Mesendoderm (in vitro differentiated cells): ENCODE measurements around the gene PGAM5.

Experiments
- DNase-seq: peaks from one replicate; pipeline ENCODE4 v3.0.0; 2013
- H2AK5ac ChIP-seq: 2 replicates; pipeline ENCODE4 v1.6.1; 2013; ENCODE audit warnings: low read length, inconsistent platforms
- H2BK120ac ChIP-seq: 2 replicates; pipeline ENCODE4 v1.6.1; 2013; ENCODE audit warnings: low read depth, mild to moderate bottlenecking, low read length, moderate library complexity, mixed read lengths
- H2BK15ac ChIP-seq: replicated peaks from 2 replicates; pipeline ENCODE4 v1.6.1; 2013; ENCODE audit warnings: low read depth, mild to moderate bottlenecking, moderate library complexity
- H2BK5ac ChIP-seq: 2 replicates; pipeline ENCODE4 v1.6.1; 2013; ENCODE audit warnings: low read length, inconsistent platforms
- H3K18ac ChIP-seq: 2 replicates; pipeline ENCODE4 v1.6.1; 2013; ENCODE audit warnings: mild to moderate bottlenecking, low read length, mixed read lengths
- H3K23ac ChIP-seq: one replicate; pipeline ENCODE4 v1.6.1; 2013; ENCODE audit warnings: low read length
- H3K27ac ChIP-seq: 2 replicates; pipeline ENCODE4 v1.5.1; 2013; ENCODE audit warnings: low read depth, mild to moderate bottlenecking, inconsistent platforms, low read length, moderate library complexity
- H3K27me3 ChIP-seq: 2 replicates; pipeline ENCODE4 v1.6.1; 2013; ENCODE audit warnings: low read length, control low read depth, mild to moderate bottlenecking, inconsistent platforms; ENCODE audit not compliant: insufficient read depth, poor library complexity
- H3K36me3 ChIP-seq: 2 replicates; pipeline ENCODE4 v1.6.1; 2013; ENCODE audit warnings: low read length, inconsistent platforms; ENCODE audit not compliant: control insufficient read depth, insufficient read depth
- H3K4ac ChIP-seq: one replicate; pipeline ENCODE4 v1.6.1; 2013; ENCODE audit warnings: low read depth, mild to moderate bottlenecking, low read length, moderate library complexity
- H3K4me1 ChIP-seq: 2 replicates; pipeline ENCODE4 v1.6.1; 2013; ENCODE audit warnings: low read depth, low read length, inconsistent platforms; ENCODE audit not compliant: control insufficient read depth
- H3K4me2 ChIP-seq: 2 replicates; pipeline ENCODE4 v1.6.1; 2013; ENCODE audit warnings: low read length
- H3K4me3 ChIP-seq: 2 replicates; pipeline ENCODE4 v1.5.1; 2013; ENCODE audit warnings: mild to moderate bottlenecking, low read length
- H3K56ac ChIP-seq: one replicate; pipeline ENCODE4 v1.6.1; 2013; ENCODE audit warnings: low read length
- H3K79me1 ChIP-seq: 2 replicates; pipeline ENCODE4 v1.6.1; 2013; ENCODE audit warnings: low read length, inconsistent platforms
- H3K79me2 ChIP-seq: 2 replicates; pipeline ENCODE4 v1.6.1; 2013; ENCODE audit warnings: mild to moderate bottlenecking, low read length; ENCODE audit not compliant: control insufficient read depth, insufficient read depth
- H3K9ac ChIP-seq: 2 replicates; pipeline ENCODE4 v1.6.1; 2013; ENCODE audit warnings: low read length, inconsistent platforms
- H4K5ac ChIP-seq: one replicate; pipeline ENCODE4 v1.6.1; 2013; ENCODE audit warnings: low read length
- H4K8ac ChIP-seq: one replicate; pipeline ENCODE4 v1.6.1; 2013; ENCODE audit warnings: low read depth, mild to moderate bottlenecking, control low read depth, low read length, moderate library complexity
- WGBS: extraction: QIAGEN DNeasy Blood & Tissue Kit; methylation state at CpG from one replicate; pipeline ENCODE4 v1.1.7; 2013; ENCODE audit warnings: low lambda C conversion rate, missing lambda C conversion rate; ENCODE audit not compliant: insufficient coverage; ENCODE audit errors: extremely low coverage; 5-methylcytosine and 5-hydroxymethylcytosine counted together

Gene PGAM5

GRCh38 chr12:132665149-132665491 is 45.5 kb upstream of the PGAM5 start:
- WGBS = no CpG with 5 or more reads among the region's 13 CpGs
- no peak overlapping the region for H3K27ac ChIP-seq
- no peak overlapping the region for H2BK5ac ChIP-seq
- H3K79me2 ChIP-seq = no peaks in the 10 kb centered on the region
- no peak overlapping the region for H4K8ac ChIP-seq
- H3K56ac ChIP-seq = no peak overlapping the region
- H2AK5ac ChIP-seq = no peak overlapping the region
- peaks cover 41% of the 10 kb centered on the region for H3K36me3 ChIP-seq
- no peak overlapping the region for H3K18ac ChIP-seq
- H3K9ac ChIP-seq = no peak overlapping the region
- no peak overlapping the region for H3K4me3 ChIP-seq
- peaks cover 8% of the 10 kb centered on the region for H3K79me1 ChIP-seq
- H2BK15ac ChIP-seq = no peak overlapping the region
- no peaks in the 10 kb centered on the region for H3K4me1 ChIP-seq
- H4K5ac ChIP-seq = no peak overlapping the region
- H3K27me3 ChIP-seq = no peaks in the 10 kb centered on the region
- no peak overlapping the region for H3K4ac ChIP-seq
- no peak overlapping the region for H3K4me2 ChIP-seq
- DNase-seq = no peak
- H2BK120ac ChIP-seq = no peak overlapping the region
- H3K23ac ChIP-seq = peak overlapping the region; percentile 57

- Histone ChIP-seq H3K27me3 (no peaks in the 10 kb centered on the region), H3K27ac (no peak overlapping the region), H4K8ac (no peak overlapping the region), H3K18ac (no peak overlapping the region), H2BK15ac (no peak overlapping the region), H3K79me2 (no peaks in the 10 kb centered on the region), H4K5ac (no peak overlapping the region), H3K4me3 (no peak overlapping the region), H2AK5ac (no peak overlapping the region), H3K4me2 (no peak overlapping the region), H3K56ac (no peak overlapping the region), H3K9ac (no peak overlapping the region), H3K4ac (no peak overlapping the region), H2BK5ac (no peak overlapping the region), H3K4me1 (no peaks in the 10 kb centered on the region), H3K23ac (no peak overlapping the region), H3K79me1 (peaks cover 8% of the 10 kb centered on the region), H2BK120ac (no peak overlapping the region), H3K36me3 (peaks cover 35% of the 10 kb centered on the region)
- no peak for DNase-seq
- WGBS = no CpG with 5 or more reads among the region's 6 CpGs
Observed at GRCh38 chr12:132665794-132666193, 44.8 kb upstream of the PGAM5 start.

GRCh38 chr12:132668191-132669088 is 42.2 kb upstream of the PGAM5 start:
- WGBS = no CpG with 5 or more reads among the region's 30 CpGs
- no peak overlapping the region for H3K4ac ChIP-seq
- H3K27me3 ChIP-seq = no peaks in the 10 kb centered on the region
- H3K27ac ChIP-seq = no peak overlapping the region
- DNase-seq = no peak
- H3K4me2 ChIP-seq = no peak overlapping the region
- H3K56ac ChIP-seq = no peak overlapping the region
- no peaks in the 10 kb centered on the region for H3K79me2 ChIP-seq
- no peak overlapping the region for H3K18ac ChIP-seq
- no peak overlapping the region for H2BK120ac ChIP-seq
- H2AK5ac ChIP-seq = no peak overlapping the region
- H4K5ac ChIP-seq = no peak overlapping the region
- H3K36me3 ChIP-seq = peaks cover 32% of the 10 kb centered on the region
- no peak overlapping the region for H2BK5ac ChIP-seq
- no peak overlapping the region for H4K8ac ChIP-seq
- H3K79me1 ChIP-seq = no peaks in the 10 kb centered on the region
- no peak overlapping the region for H3K9ac ChIP-seq
- no peak overlapping the region for H3K4me3 ChIP-seq
- H2BK15ac ChIP-seq = no peak overlapping the region
- H3K23ac ChIP-seq = no peak overlapping the region
- no peaks in the 10 kb centered on the region for H3K4me1 ChIP-seq

- no peak overlapping the region for H3K23ac ChIP-seq
- no peak overlapping the region for H3K56ac ChIP-seq
- WGBS = no CpG with 5 or more reads among the region's 17 CpGs
- H2BK5ac ChIP-seq = no peak overlapping the region
- no peak overlapping the region for H3K18ac ChIP-seq
- peak; percentile 17 for DNase-seq
- H2BK120ac ChIP-seq = no peak overlapping the region
- H4K5ac ChIP-seq = no peak overlapping the region
- no peak overlapping the region for H3K4ac ChIP-seq
- H2BK15ac ChIP-seq = no peak overlapping the region
- H3K27me3 ChIP-seq = no peaks in the 10 kb centered on the region
- no peak overlapping the region for H3K4me3 ChIP-seq
- no peak overlapping the region for H2AK5ac ChIP-seq
- H4K8ac ChIP-seq = no peak overlapping the region
- H3K4me2 ChIP-seq = no peak overlapping the region
- no peaks in the 10 kb centered on the region for H3K4me1 ChIP-seq
- H3K9ac ChIP-seq = no peak overlapping the region
- no peaks in the 10 kb centered on the region for H3K79me2 ChIP-seq
- no peaks in the 10 kb centered on the region for H3K79me1 ChIP-seq
- no peak overlapping the region for H3K27ac ChIP-seq
- H3K36me3 ChIP-seq = peaks cover 34% of the 10 kb centered on the region
Observed at GRCh38 chr12:132669166-132669879, 41.3 kb upstream of the PGAM5 start.

GRCh38 chr12:132672116-132672515 is 38.5 kb upstream of the PGAM5 start:
- no peak overlapping the region for H3K9ac ChIP-seq
- H3K4me2 ChIP-seq = no peak overlapping the region
- H4K8ac ChIP-seq = no peak overlapping the region
- no peak overlapping the region for H3K56ac ChIP-seq
- no peaks in the 10 kb centered on the region for H3K4me1 ChIP-seq
- H3K4ac ChIP-seq = no peak overlapping the region
- no CpG with 5 or more reads among the region's 16 CpGs for WGBS
- no peak for DNase-seq
- no peak overlapping the region for H2BK120ac ChIP-seq
- H3K36me3 ChIP-seq = peaks cover 45% of the 10 kb centered on the region
- no peaks in the 10 kb centered on the region for H3K27me3 ChIP-seq
- H3K4me3 ChIP-seq = no peak overlapping the region
- H2BK15ac ChIP-seq = no peak overlapping the region
- H4K5ac ChIP-seq = no peak overlapping the region
- H3K23ac ChIP-seq = no peak overlapping the region
- H2BK5ac ChIP-seq = no peak overlapping the region
- H3K79me1 ChIP-seq = peaks cover 3% of the 10 kb centered on the region
- no peak overlapping the region for H2AK5ac ChIP-seq
- no peak overlapping the region for H3K27ac ChIP-seq
- H3K18ac ChIP-seq = no peak overlapping the region
- H3K79me2 ChIP-seq = peaks cover 1% of the 10 kb centered on the region
